Sigmoid colon (tissue), 4 donors: Measurements from ENCODE around the gene RASAL1.

Experiments
- CTCF ChIP-seq, 4 experiments: fragments of 450-650 bp in 3 of 4; fragments of 200-600 bp in 1 of 4; IDR thresholded peaks; one replicate each; pipeline ENCODE4 v1.5.1; 2016 to 2019; ENCODE audit warnings: antibody characterized with exemption in 4 of 4, mild to moderate bottlenecking in 3 of 4, moderate library complexity in 2 of 4
- EP300 ChIP-seq, 4 donors: sonication (generic); formaldehyde crosslinking; IDR thresholded peaks; one replicate each; pipeline ENCODE4 v1.6.1; 2017; ENCODE audit warnings: antibody characterized with exemption in 4 of 4
- POLR2A ChIP-seq, 2 donors: fragments of 450-650 bp; IDR thresholded peaks; one replicate each; pipeline ENCODE4 v1.6.1; 2016; ENCODE audit warnings: antibody characterized with exemption in 2 of 2, mild to moderate bottlenecking in 2 of 2, moderate library complexity in 2 of 2
- POLR2AphosphoS5 ChIP-seq, 4 donors: sonication (generic); formaldehyde crosslinking; IDR thresholded peaks; one replicate each; pipeline ENCODE4 v1.6.1; 2017; ENCODE audit warnings: antibody characterized with exemption in 4 of 4

- TF ChIP-seq EP300 (IDR thresholded peaks at IDR 0.05) (no peak), CTCF (IDR thresholded peaks at IDR 0.05) (no peak), POLR2AphosphoS5 (IDR thresholded peaks at IDR 0.05) (no peak), POLR2A (IDR thresholded peaks at IDR 0.05) (no peak)
Measured at GRCh38 chr12:113118142-113118541, 17.4 kb downstream of the RASAL1 start.
